ACHN (cell line): ENCODE measurements around the gene KICS2.

ENCODE experiments used
- DNase-seq: peaks from one replicate; pipeline ENCODE4 v3.0.0-alpha.2; 2015
- in situ Hi-C: cut with HindIII; loops from 2 replicates; pipeline ENCODE4 v1.10.0; 2017; ENCODE audit warnings: low sequenced_read_pairs, low pct_ligation_motif_present, low pct_unique_long_range_greater_than_20kb

Gene KICS2

DNA sequence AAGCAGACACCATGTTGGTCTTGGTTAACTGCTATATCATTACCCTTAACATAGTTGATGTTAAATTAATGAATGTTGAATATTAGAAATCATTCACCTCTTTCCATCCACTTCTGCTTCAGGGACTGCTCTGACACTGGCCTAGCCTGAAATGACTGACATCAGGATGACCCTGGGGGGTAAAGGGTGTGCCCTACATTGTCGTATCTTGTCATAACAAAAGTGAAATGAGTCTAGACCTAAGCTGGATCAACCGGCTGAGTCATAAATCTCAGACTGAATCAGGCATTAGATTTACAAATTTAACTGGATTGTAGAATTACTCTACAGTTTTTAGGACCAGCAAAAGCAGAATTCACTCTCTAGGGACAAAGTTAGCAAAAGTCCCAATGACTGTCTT lies 35.3 kb downstream of the KICS2 start:
- in situ Hi-C loops = no loop called here
- no peak for DNase-seq

DNA sequence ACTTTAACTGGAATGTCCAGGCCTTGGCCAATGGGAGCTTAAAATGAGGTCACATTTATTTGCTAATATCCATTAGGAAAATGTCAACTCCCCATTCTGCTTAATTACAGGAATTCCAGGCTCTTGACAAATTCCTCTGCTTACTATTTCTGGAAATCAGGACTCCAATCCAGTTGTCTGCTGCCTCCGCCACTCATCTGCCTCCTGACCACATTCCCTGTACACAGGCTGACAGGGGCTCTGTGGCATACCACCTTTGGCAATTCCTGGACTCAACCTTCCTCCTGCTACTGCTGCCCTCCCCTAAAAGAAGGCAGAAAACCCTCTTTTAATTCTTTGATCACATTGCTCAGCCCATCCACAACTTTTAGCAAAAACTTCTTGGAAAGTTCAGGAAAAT lies 37.9 kb downstream of the KICS2 start:
- no peak for DNase-seq
- in situ Hi-C loops = no loop called here

DNA sequence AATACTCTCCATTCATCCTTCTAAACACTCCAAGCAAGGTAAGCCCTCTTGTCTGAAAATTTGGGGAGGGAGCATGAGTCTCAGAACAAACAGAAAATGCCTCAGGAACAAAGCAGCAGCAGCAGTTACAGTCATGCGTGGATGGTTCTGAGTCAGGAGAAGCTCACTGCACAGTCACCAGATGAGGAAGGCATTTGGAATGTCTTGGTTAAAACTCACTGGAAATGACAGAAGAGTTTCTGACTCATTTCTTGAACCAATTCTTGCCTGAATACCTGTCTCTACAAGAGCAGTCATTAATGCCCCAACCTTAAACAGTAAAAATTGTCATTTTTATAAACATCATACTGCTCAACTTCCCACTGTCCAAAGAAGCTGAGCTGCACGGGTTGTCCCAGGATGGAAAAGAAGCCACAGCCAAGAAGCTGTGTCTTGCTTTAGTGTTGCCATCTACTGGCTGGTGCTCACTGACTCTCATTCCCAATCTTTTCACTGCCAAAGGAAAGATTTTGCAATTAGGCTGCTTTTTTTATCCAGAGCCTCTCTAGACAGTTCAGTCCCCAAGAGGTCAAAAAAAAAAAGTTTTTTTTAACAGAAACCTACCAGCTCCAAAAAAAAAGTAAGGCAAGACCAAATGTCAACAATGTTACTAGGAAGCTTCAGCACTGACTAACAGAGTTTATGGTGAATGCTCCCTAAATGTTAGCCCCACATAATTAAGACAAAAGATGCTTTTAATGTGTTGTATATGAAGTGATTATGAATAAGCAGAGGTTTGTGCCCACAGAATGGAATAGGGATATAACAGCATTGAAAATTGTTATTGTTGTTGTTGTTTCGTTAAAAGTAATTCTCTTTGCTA lies 40.4 kb downstream of the KICS2 start:
- DNase-seq = peak; percentile 100
- in situ Hi-C loops = no loop called here

DNA sequence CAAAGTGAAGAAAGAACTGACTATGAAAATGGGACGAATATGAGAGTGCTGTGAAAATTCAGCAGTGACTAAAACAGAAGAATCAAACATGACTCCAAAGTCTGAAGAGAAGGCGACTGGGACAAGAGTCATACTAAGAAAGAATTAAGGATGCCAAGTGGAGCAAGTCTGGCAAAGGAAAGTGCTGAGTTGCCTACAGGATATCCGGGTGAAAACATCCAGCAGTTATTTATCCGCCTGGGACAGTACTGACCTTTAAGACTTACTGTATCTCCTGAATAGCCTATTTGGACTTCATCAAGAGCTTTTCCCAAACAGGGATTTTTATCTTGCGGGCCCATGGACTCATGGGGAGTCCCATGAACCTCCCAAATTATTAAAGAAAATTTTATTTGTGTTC lies 41.1 kb downstream of the KICS2 start:
- DNase-seq = peak; percentile 89
- in situ Hi-C loops = no loop called here

DNA sequence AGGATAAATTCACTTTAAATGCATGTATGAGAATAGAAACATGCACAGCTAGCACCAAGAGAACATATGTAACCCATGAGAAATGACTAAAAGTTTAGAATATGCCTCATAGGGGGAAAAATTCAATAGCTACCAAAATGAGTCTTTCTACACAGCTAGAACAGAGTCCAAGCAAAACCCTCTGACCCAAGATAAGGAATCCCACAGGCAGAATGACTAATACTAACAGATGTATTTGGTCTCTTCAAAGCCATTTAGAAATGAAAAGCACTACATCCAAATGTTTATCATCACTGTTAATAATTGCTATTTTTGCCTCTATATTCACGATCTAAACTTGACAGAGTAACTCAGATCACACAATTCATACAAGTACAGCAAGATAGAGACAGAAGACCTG lies 44.0 kb downstream of the KICS2 start:
- in situ Hi-C loops = no loop called here
- DNase-seq = peak; percentile 76

DNA sequence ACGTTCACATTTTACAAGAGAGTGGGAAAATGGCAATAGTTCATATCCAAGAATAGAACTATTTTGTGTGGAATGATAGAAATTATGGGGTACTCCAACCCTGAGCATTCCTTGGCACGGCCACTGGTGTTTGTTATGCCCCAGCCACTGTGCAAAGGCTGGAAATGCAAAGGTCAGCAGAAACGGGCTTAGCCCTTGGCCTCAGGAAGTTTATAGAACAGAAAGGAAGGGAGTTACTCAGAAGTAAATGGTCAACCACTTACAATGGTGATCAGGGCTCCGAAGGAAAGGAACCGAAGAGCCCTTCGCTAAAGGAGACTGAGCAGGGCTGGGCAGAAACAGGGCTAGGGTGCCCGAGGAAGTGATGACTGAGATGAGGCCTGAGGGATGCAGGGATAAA lies 45.1 kb downstream of the KICS2 start:
- DNase-seq = no peak
- in situ Hi-C loops = no loop called here

DNA sequence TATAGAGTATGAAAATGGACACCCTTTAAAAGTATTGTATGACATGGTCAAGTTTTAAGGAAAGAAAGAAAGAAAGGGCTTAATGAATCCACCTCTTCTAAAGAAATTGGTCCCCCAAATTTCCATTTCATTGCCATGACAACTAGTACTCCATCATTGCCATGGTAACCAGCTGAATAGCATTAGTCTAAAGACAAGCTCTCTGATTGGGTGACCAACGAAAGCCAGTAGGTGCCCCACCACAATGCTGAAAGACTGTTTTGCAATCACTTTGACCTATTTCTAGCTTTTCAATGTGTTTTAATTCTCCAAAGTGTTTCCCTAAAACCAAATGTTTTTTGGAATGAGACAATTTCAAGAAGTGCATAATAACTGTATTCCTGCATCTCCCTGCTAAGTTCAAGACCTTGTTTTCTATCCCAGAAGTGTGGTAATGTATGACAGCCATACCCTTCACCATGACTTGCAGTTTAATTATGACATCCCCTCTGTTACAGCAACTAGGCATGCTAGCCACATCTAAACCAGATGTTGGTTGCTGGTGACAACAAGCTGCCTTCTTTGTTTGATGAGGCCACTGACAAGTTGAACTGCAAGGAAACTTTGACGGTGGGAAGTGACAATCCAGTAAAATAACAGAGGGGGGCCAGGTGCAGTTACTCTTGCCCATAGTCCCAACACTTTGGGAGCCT lies 46.7 kb downstream of the KICS2 start:
- in situ Hi-C loops = no loop called here
- DNase-seq = no peak

DNA sequence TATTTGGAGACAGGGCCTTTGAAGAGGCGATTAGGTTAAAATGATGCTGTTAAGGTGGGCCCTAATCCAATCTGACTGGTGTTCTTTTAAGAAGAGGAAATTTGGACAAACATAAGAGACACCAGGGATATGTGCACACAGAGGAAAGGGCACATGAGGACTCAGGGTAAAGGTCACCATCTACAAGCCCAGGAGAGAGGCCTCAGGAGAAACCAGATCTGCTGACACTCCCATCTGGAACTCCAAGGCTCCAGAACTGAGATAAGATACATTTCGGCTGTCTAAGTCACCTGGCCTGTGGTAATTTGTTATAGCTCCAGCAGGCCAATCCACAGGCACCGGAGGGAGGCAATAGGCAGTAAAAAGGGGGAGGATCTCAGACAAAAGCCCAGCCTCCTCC lies 48.6 kb downstream of the KICS2 start:
- no peak for DNase-seq
- in situ Hi-C loops = no loop called here
